ENCODE measurements around the gene CPSF4L.

GRCh38 chr17:73240561-73240960, 21.1 kb downstream of the CPSF4L start:
- TF ChIP-seq CTCF (IDR thresholded peaks at IDR 0.05) (no peak), EZH2 (IDR thresholded peaks at IDR 0.05) (no peak)

Data from neural progenitor cell (in vitro differentiated cells).